GM19395 (cell line): Measurements from ENCODE around the gene LIPM.

ENCODE experiments used
- ATAC-seq: cut with Tn5 transposase; IDR thresholded peaks from one replicate; pipeline ENCODE4 v1.9.1; 2021; ENCODE audit warnings: mild to moderate bottlenecking, moderate library complexity; ENCODE audit not compliant: unreplicated experiment

The LIPM gene

DNA sequence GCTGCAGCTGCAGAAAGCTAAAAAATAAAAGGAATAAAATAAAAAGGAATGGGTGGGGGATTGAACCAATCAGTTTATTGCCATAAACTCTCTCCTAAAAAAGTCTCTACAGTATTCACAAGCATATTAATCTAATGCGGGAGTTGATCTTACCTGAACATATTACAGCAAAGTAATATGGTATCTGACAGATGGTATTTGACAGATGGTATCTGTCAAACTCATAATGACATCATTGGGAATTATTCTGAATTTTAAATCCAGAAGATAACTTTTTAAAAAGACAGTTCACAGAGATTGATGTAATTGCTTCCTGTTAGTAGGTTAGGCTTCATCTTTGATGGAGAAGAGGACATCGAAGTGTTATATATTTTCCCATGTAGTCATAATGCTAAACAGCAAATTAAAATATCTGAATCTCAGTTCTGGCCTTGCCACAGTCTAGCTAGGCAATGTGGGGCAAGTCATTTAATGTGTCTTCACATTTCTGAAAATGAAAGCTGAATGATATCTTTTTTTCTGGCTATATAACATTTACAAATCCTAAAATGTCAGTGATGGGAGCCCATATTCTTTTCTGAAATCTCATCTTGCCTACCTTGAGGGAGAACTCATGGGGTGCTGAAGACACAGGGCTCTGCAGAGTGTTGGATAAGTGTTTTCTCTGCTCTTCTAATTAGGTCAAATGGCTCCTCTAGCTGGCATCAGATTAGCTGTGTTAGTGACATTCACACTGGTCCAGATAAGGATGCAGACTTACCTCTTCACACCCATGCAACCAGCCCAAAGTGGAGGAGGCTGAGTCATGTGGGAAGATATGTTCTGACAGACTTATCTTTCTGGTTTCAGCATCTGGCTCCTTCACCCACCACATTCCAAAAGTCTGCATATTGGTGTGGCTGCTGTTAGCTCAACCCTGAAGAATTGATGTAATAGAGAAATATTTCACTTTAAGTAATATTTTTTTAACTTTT, 2.1 kb upstream of the LIPM start:
- no peak for ATAC-seq

DNA sequence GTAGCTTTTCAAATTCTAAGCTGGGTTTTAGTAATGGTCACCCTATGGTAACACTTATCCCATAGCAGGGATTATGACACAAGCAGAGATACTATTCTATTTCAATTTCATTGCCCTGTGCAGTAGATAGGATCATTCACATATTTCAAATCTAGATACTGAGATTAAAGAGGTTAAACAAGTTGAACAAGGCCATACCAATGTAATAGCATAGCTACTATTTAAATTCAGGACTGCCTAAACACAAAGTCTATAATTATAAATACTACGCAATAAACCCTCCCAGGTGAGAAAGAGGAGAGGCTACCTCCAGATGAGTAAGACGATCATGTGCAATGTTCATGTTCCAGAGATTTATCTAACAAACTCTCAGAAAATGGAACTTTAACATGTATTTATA, 1.1 kb downstream of the LIPM start:
- no peak for ATAC-seq

DNA sequence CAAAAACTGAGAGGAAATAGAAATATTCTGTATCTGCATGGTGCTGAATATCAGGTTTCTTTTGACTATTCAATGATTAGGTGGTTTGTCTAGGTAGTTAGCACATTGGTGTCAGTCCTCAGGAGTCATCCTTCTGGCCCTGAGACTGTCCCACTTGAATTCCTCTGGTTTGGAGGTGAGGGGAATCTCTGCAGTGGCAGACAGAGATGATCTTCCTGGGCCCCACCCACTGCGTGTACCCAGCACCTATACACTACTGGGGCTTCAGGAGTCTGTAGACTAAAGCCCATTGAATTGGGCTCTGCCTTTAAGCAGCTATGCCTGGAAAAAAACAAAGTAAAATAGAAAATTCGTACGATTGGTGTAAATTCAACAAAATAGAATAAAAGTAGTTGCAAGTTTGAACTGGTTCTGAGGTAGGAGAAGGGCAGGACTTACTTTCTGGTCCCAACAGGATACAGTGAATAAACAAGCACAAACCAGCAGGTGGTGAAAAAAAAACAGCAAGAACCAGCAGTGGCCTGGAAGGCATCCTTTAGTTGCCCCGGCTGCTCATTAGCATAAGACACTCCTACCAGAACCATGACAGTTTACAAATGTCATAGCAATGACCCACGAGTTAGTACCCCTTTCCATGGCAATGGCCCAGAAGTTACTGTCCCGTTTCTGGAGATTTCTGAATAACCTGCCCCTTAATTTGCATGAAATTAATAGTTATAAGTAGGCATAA, 1.7 kb downstream of the LIPM start:
- ATAC-seq: no peak

DNA sequence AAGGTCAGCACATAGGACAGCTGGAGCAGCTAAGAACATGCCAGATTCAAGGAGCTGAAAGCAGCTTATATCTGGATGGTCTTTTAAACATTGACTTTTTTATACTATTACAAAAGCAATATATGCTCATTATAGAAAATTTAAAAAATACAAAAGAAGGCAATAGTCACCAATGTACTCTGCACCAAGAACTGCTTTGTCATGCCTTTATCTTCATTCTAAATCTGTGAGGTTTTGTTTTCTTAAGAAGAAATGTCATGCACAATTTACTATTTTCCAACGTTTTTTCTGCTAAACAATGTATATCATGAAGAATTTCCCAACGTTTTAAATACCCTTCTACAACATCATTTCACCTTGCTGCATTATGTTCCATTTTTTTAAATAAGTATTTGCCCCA, 2.8 kb downstream of the LIPM start:
- ATAC-seq: no peak

DNA sequence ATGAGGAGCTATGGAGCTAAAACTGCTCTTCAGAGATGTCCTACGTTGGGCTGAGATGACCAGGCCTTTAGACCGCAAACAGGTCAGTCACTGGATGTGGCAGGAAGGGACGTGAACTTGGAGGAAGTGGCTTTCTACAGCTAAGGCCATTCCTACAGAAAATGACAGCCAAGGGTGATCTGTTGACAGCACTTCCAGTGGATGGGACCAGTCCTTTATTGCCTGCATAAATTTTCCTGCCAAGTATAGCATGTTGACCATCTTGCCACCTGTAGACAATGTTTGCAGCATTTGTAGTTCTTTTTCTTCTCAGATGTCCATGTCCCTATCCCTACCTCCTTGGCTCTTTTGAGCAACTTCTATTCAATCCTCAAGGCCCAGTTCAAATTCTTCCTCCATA, 3.4 kb downstream of the LIPM start:
- no peak for ATAC-seq

DNA sequence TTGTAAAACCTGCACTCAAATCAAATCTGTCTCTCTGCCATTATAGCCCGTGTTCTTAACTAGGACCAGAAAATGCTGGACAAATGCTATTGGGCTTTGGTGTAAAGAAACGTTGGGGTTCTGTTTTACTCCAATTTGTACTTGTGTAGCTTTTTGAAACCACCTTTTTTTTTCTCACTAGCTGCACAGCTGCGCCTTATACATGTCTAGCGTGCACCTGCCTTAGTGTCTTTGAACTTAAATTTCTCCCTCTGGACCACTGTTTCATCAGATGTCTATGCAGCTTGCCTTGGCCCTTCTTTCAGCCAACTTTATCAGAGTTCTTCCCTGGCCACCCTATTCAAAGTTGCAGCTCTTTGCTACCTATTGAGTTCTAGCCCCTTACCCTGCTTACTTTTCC, 7.1 kb downstream of the LIPM start:
- no peak for ATAC-seq

DNA sequence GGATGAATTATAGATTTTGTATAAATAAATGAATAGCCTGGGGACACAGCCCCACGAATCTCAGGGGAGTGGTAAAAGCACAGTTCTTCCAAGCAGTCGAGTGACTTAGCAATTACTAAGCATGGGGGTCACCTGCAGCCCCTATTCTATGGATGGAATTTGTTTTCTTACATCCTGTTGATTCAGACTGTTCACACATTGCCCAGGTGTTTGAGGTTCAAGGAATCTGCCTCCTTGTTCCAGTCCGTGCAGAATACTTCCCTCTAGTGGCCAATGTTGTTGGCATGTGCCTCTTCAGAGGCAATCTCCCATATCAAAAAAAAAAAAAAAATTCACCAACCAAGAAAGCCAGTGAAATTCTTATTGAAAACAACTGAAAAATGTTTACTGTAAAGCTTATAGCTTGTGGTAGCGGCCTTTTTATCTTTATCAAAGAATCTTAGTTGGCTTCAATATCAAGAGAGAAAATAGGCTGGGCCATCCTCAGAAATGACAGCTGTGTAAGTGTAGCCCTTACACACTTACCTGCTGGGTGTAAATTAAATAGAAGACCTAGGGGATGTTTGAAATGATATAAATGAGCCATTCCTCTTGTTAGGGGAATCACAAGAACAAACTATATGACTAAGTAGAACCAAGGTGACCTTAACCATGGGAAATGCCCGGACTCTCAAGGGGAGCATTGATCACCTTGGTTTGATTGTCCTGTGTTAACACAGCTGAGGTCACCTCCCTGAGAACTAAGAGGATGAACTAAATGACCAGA, 7.8 kb downstream of the LIPM start:
- ATAC-seq: peak; percentile 60

DNA sequence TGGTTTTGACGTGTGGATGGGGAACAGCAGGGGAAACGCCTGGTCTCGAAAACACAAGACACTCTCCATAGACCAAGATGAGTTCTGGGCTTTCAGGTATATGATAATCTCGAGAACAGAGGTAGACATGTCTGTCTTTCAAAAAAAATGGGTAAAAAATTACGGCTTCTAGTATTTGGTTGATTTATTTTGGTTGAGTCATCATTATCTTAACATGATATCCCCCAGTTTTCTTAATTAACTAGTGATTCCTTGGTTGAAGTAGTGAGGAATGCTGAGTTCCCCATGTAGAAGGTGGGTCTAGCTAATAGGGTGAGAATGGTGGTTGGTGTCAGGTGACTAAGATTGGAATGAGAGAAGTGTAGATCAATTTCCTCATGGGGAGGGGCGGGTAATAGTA, 10.7 kb downstream of the LIPM start:
- ATAC-seq: no peak

DNA sequence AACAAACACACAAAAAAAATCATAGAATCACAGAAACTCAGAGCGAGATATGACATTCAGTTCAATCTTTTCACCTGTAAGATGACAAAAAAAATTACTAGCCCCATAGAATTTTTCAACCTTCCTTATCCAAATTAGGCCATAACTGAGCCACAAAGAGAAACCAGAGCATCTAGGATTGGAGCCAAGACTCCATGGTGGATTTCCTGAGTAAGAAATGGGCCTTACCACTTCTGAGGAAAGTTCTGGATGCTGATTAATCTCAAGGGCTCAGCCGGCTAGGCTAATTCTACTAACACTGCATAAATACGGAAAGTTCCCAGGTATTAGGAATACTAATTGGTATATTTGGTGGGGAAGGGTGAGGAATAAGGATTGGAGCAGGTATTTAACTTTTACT, 16.8 kb downstream of the LIPM start:
- ATAC-seq: no peak

DNA sequence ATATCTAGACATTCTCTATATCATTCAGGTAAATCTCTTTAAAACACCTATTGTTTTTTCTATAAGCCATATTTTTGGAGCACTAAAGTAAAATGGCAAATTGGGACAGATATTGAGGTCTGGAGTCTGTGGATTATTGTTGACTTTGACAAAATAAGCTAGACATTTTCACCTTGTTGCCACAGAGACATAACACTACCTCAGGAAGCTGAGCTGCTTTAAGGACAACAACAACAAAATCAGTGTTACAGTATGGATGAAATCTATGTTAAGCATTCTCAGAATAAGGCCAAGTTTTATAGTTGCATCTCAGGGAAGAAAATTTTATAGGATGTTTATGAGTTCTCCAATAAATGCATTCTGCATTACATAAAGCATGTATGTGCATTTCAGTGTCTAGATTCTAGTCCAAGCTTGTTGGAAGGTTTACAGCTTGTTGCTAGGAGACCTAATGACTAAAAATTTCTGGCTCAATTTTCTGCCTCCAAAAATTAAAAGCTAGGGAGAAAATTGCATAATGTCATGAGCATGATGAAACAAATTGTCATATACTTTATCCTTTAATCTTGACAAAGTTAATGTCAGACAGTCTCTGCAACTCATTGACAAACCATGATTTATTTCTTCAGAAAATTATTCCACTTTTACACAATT, 18.3 kb downstream of the LIPM start:
- no peak for ATAC-seq

DNA sequence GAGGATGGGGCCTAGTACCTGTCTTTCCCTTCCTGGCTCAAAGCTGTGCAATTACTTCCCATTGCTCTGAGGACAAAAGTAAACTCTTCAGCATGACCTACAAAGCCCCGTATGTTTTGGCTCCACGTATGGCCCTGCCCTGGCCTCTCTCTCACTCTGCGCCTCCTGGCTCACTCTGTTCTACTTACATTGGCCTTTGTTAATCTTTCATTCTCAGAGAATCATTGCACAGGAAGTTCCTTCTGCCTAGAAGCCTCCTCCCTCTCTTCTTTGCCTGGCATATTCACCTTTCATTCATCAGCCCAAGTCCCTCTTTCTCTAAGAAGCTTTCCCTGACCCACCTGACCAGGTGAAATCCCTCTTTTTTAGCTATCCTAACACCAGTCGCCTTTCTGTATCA, 23.9 kb downstream of the LIPM start:
- ATAC-seq: no peak

DNA sequence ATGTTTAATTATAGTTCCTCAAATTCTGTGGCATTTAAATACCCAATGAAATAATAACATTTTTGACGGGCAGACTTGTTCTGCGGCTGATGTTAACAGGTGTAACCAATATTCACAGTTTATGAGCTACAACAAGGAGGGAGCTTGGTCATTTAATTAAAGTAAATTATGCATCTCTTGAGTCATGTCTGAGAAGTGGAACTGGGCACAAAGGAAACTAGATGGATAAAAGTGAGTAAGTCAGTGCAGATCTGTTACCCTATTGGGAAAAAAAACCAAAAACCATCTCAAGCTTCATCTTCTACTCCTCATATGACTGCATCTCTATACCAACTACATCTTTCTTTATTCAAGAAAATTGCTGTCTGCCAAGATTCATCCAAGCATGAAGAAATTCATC, 25.1 kb downstream of the LIPM start:
- no peak for ATAC-seq

DNA sequence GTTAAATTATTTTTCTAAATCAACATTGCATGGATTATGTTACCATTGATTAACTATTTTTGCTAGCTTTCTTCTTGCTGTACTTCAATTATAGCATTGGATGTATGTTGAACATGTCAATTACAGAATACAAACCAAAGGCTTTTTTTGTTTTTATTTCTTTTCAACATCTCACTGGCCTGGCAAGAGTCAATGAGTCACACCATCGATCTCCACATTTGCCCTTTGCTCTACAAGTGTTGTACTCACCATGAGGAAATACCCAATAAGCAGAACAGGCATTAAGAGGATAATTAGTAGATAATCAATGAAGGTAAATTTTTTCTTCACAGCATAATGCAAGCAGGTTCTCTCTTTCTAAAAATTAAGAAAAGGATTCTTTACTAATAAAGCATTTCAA, 25.8 kb downstream of the LIPM start:
- no peak for ATAC-seq

DNA sequence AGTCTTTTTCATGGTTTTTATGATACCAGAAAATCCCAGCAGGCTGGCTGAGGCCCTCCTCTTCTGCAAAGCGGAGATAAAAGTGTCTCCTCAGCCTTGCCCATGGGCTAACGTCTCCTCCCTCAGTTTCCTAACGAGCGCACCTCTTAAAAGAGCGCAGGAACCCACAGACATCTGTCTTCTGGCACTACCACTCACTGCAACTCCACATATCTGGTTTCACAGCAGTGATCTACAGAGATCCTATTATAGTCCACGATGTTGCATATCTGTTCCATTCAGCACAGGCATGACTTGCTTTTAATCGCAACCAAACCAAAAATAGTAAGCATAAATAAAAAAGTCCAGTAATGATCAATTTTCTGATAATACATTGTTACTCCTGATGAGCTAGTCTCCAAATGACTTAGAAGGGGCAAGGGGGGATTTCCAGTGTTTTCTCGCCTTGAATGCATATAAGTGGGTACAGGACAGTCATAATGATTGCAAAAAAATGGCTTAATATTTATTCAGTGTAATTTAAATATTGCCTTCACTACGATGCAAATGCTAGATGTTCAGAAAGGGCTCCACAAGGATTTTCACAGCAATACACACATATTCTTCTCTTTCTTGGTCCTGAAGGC, 28.2 kb downstream of the LIPM start:
- ATAC-seq: no peak

DNA sequence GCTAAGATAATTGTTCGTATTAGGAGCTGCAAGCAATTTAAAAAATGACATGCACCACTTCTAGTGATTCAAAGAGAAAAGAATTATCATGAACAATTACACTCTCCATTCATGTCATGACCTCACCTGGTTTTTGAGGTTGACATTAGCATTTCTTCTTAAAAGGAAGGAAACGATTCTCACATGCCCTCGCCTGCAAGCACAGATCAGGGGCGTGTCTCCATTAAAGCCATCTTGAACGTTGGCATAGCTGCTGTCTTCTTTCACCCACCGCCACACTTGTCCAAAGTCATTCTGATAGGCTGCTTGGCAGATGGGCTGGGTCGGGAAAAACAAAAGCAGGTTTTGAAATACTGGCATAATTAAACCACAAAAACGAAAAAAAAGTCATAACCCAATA, 29.2 kb downstream of the LIPM start:
- ATAC-seq: no peak

DNA sequence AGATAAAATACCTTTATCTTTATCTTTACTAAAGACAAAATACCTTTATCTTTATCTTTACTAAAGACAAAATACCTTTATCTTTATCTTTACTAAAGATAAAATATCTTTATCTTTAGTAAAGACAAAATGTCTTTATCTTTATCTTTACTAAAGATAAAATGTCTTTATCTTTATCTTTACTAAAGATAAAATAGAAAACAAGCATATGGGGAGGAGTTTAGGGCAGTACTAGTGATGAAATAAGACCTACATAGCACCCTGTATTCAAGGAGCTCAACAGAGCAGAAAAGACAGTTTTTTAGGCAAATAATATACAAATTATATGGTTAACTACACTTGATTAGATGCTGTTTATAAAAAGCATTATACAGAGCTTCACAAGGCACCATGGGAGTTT, 29.8 kb downstream of the LIPM start:
- ATAC-seq: no peak

DNA sequence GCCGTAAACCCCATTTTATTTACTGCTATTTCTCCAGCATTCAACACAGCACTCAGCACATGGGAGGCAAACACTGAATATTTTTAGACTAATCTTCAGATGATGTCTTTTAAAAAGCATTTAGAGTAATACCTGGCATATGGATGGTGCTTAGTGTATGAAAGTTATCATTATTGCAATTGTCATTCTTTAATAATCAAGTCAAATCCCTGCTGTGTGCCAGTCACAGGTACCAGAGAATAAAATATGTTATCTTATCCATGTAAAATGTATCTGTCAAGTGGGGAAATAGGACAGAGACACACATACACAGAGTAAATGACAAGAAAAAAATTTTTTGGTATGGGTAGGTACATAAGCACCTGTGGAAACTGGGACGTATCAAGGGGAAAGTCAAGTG, 30.6 kb downstream of the LIPM start:
- ATAC-seq: no peak

DNA sequence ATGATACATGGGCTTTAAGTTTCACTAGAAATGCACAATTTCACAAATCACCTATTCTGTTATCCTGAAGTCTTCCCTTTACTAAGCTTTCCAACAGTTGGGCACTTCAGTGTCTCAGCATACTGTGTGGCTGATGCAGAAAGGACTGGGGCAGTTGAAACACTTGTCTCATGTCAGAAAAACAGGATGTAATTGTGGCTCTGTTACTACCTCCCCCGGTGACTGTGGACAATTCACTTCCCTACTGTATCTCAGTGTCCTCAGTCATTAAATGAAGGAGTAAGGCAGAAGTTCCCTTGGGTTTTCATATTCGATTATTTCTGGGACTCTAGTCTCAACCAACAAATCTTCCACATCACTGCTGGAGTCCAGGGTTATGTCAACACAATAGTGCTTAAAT, 31.2 kb downstream of the LIPM start:
- ATAC-seq: no peak

DNA sequence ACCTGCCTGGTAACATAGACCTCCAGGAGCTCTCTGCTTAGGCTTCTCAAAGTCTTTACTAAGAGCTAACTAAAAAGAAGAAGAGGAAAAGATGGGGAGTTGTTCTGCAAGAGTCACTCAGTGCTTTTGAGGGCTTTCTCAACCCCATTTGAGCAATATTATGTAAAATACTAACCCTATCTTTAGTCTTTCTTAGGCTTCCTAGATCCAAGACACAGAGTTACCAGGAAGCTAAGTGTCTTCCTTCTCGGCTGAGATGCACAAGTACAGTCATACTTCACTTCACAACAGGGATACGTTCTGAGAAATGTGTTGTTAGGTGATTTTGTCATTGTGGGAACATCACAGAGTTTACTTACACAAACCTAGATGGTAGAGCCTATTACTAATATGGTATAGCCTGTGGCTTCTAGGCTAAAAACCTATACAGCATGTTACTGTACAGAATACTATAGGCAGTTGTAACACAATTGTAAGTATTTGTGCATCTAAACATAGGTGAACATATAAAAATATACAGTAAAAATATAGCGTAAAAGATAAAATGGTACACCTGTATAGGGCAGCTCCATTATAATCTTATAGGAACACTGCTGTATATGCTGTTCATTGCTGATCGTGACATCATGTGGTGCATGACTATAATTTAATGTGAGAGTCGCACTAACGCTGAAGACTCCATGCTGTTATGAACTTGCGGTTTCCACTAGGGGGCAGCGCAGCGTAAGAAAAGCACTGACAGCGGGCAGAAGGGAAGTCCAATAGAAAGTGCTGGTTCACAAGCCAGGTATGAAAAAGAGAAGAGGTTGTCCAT, 32.8 kb downstream of the LIPM start:
- ATAC-seq: peak; percentile 79

DNA sequence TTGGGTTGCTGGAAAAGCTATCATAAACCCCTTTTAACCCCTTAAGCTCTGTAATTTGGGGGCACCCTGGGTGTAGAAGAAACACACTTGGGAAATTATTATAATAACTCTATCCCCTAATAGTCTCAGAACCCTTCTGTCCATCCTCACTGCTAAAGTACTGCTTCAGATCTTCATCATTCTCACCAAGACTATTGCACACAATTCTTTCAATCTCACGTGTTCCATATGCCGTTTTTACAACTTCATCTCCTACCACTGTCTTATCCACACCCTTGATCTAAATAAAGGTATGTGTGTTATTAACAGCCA, 33.3 kb downstream of the LIPM start:
- peak; percentile 17 for ATAC-seq
